Measurements from ENCODE around the gene ADGRL2. TPM values are rescaled to one million over a fixed set of nuclear protein-coding genes. Genes with fewer than 3 reads are reported as not detected.

ADGRL2 gene
- total RNA-seq, 1 experiment from 2014 or later: 25.3 TPM

DNA sequence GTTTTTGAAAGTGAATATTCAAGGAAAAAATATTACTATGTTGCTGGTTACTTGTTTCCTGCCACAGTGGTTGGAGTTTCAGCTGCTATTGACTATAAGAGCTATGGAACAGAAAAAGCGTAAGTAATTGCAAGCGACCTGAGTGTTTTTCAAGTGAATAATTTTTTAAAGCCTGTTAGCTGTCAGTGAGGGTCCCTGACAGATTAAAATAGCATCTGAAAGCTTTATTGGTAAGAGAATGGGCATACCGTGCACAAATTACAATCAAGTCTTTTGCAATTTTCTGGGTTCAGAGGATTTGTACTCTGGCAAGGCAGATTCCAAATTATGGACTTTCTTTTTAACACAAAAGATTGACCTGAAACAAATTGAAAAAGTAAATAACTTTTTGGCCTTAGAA, 169.7 kb downstream of the ADGRL2 start:
- CTCF ChIA-PET: no interaction called here
- Histone ChIP-seq H3K79me2 (ENCODE audit: low read depth) (no peaks in the 10 kb centered on the region), H3K4me1 (replicated peaks; ENCODE audit: insufficient read depth) (no peaks in the 10 kb centered on the region), H3K9me3 (ENCODE audit: insufficient read depth, low read depth) (no peaks in the 10 kb centered on the region), H3F3A (ENCODE audit: insufficient read depth, low read depth) (no peaks in the 10 kb centered on the region; the same call in 1 of the 2 replicates), H3K36me3 (ENCODE audit: low read depth) (0 out of 2 replicates have a peak, but pooled peaks cover 4% of the 10 kb centered on the region), H3K4me3 (no peak overlapping the region), H3K4me2 (no peak overlapping the region), H3K27ac (no peak overlapping the region), H3K9me2 (ENCODE audit: insufficient read depth) (no peaks in the 10 kb centered on the region), H2AFZ (no peak overlapping the region), H3K27me3 (ENCODE audit: insufficient read depth, low read depth) (no peaks in the 10 kb centered on the region), H4K20me1 (ENCODE audit: insufficient read depth) (no peaks in the 10 kb centered on the region)
- TF ChIP-seq CTCF (conservative IDR thresholded peaks at IDR 0.05) (no peak), EZH2 (IDR thresholded peaks at IDR 0.05; ENCODE audit: low read depth) (no peak)
- no peak for DNase-seq
- POLR2A ChIA-PET (ENCODE audit: unreplicated experiment): interaction anchor here (0.5 to 0.6 kb wide), 2 partner anchors 30 to 454 kb away, joined by 4 to 5 read pairs; no protein-coding TSS in a partner anchor
- BruUV-seq (replicated peaks): no TSS peak
- intact Hi-C loops (cut with micrococcal nuclease; ENCODE audit: unreplicated experiment): no loop called here

- Histone ChIP-seq H3K4me3 (no peak overlapping the region), H3K9me2 (ENCODE audit: insufficient read depth) (no peaks in the 10 kb centered on the region), H4K20me1 (ENCODE audit: insufficient read depth) (no peaks in the 10 kb centered on the region), H3K4me2 (no peak overlapping the region), H3K79me2 (ENCODE audit: low read depth) (no peaks in the 10 kb centered on the region), H3K27me3 (ENCODE audit: insufficient read depth, low read depth) (no peaks in the 10 kb centered on the region), H3F3A (ENCODE audit: insufficient read depth, low read depth) (no peaks in the 10 kb centered on the region; the same call in 1 of the 2 replicates), H3K27ac (no peak overlapping the region), H3K4me1 (replicated peaks; ENCODE audit: insufficient read depth) (no peaks in the 10 kb centered on the region), H3K36me3 (ENCODE audit: low read depth) (no peaks in the 10 kb centered on the region), H2AFZ (no peak overlapping the region), H3K9me3 (ENCODE audit: insufficient read depth, low read depth) (no peaks in the 10 kb centered on the region)
- no TSS peak for BruUV-seq (replicated peaks)
- ChIA-PET POLR2A (ENCODE audit: unreplicated experiment) (no interaction called here), CTCF (no interaction called here)
- no peak for DNase-seq
- intact Hi-C loops (cut with micrococcal nuclease; ENCODE audit: unreplicated experiment): no loop called here
- no peak for TF ChIP-seq EZH2 (IDR thresholded peaks at IDR 0.05; ENCODE audit: low read depth)
Observed at GRCh38 chr1:81974222-81974841, 173.6 kb downstream of the ADGRL2 start.

- POLR2A ChIA-PET (ENCODE audit: unreplicated experiment): no interaction called here
- no peak for DNase-seq
- Histone ChIP-seq H3K4me3 (no peak overlapping the region), H3K9me3 (ENCODE audit: insufficient read depth, low read depth) (no peaks in the 10 kb centered on the region), H2AFZ (no peak overlapping the region), H3K36me3 (ENCODE audit: low read depth) (no peaks in the 10 kb centered on the region), H3F3A (ENCODE audit: insufficient read depth, low read depth) (no peaks in the 10 kb centered on the region; the same call in 1 of the 2 replicates), H4K20me1 (ENCODE audit: insufficient read depth) (no peaks in the 10 kb centered on the region), H3K4me1 (replicated peaks; ENCODE audit: insufficient read depth) (no peaks in the 10 kb centered on the region), H3K4me2 (no peak overlapping the region), H3K9me2 (ENCODE audit: insufficient read depth) (no peaks in the 10 kb centered on the region), H3K27me3 (ENCODE audit: insufficient read depth, low read depth) (no peaks in the 10 kb centered on the region), H3K79me2 (ENCODE audit: low read depth) (no peaks in the 10 kb centered on the region), H3K27ac (no peak overlapping the region)
- intact Hi-C loops (cut with micrococcal nuclease; ENCODE audit: unreplicated experiment): no loop called here
- TF ChIP-seq EZH2 (IDR thresholded peaks at IDR 0.05; ENCODE audit: low read depth) (no peak), CTCF (conservative IDR thresholded peaks at IDR 0.05) (no peak)
- BruUV-seq (replicated peaks): no TSS peak
- CTCF ChIA-PET: no interaction called here
Observed at GRCh38 chr1:81974883-81975555, 174.3 kb downstream of the ADGRL2 start.
